Ovary (tissue), 3 donors: Measurements from ENCODE around the gene FAR1.

ENCODE experiments used
- CTCF ChIP-seq, 3 donors: fragments of 450-650 bp in 2 of 3; fragments of 200-600 bp in 1 of 3; IDR thresholded peaks; one replicate each; pipeline versions ENCODE4 v1.5.1 to v1.8.0; 2016 to 2022; ENCODE audit warnings: antibody characterized with exemption in 3 of 3, mild to moderate bottlenecking in 1 of 3
- EP300 ChIP-seq: sonication (generic); formaldehyde crosslinking; IDR thresholded peaks from one replicate; pipeline ENCODE4 v1.6.1; 2017; ENCODE audit warnings: antibody characterized with exemption
- POLR2A ChIP-seq: fragments of 450-650 bp; IDR thresholded peaks from one replicate; pipeline ENCODE4 v1.6.1; 2017; ENCODE audit warnings: antibody characterized with exemption, mild to moderate bottlenecking, moderate library complexity
- donor health status: DM: no; HTN: no; CAD: no.

- TF ChIP-seq EP300, result no peak
- TF ChIP-seq POLR2A, result no peak
- TF ChIP-seq CTCF (IDR thresholded peaks at IDR 0.05), result no peak
These were observed 29.7 kb downstream of the FAR1 start for GRCh38 chr11:13698132-13698531.
